ENCODE measurements around the gene ZNF609.
"Not testable (repeated sequence)": the region's sequence is repeated elsewhere in the genome, so short reads cannot be mapped to it uniquely, and the experiment has no call there.

ZNF609 gene

DNA sequence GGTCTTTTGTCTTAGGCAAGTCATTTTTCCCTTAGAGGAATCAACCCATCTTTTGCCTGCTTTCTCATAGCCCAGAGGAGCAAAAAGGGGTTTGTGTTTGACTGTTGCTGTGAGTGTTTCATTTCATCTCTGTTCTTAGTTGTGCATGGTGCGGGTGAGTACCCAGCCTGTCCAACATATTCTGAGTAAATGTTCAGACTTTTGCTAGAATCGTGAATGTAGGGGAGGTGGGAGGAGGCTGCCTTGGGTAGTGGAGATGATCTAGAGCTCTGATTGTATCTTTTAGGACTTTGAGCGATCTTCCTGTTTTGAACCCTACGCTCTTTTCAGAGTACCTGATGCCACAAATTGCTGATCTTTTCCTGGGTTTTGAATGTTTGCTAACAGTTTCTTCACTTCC, 123.1 kb downstream of the ZNF609 start:
- no peak for DNase-seq (ENCODE audit: low spot score)

DNA sequence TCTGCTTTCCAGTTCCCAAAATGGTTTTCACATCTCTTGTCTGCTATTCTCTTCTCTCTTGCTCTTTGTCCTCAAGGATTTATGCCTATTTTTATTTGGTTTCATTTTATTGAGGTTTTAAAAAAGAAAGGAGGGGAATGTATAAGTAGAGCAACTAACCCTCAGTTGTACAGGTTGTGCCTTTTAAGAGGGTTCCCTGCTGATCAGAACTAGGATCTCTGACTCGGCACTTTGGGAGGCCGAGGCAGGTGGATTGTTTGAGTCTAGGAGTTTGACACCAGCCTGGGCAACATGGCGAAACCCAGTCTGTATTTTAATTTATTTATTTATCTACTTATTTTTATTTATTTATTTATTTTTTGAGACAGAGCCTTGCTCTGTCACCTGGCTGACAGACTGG, 123.6 kb downstream of the ZNF609 start:
- DNase-seq (ENCODE audit: low spot score), result no peak

DNA sequence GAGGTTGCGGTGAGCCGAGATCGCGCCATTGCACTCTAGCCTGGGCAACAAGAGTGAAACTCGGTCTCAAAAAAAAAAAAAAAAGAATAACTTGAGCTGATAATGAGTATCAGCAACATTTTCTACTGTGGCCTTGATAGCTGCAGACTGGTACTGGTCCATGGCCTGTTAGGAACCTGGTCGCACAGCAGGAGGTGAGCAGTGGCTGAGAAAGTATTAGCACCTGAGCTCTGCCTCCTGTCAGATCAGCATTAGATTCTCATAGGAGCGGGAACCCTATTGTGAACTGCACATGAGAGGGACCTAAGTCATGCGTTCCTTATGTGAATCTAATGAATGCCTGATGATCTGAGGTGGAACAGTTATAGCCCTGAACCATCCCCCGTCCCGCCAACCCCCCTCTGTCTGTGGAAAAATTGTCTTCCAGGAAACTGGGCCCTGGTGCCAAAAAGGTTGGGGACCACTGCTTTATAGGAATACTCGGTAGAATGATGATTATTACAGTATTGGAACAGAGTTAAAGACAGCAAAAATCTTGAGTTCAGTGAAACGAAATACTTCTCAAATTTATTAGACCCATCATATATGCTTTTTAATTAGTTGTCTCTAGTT, 126.0 kb downstream of the ZNF609 start:
- no peak for DNase-seq (ENCODE audit: low spot score)

DNA sequence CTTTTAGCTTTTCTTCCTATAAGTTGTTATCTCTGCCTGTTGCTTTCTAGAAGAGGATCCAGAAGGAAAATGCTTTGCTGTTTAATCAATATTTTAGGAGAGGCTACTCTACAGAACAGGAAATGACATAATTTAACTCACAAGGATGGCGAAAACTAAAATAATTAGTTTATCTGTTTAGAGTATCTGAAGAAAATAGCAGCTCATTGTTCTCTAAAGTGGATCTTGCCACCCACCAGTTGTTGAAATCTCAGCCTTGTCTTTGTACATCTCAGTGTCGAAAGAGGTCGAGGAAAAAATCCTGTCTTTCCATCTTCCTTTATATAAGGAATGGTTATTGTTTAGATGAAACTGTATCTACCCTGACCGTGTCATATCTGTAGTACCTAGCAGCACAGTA, 126.6 kb downstream of the ZNF609 start:
- peak; percentile 35 for DNase-seq (ENCODE audit: low spot score)

DNA sequence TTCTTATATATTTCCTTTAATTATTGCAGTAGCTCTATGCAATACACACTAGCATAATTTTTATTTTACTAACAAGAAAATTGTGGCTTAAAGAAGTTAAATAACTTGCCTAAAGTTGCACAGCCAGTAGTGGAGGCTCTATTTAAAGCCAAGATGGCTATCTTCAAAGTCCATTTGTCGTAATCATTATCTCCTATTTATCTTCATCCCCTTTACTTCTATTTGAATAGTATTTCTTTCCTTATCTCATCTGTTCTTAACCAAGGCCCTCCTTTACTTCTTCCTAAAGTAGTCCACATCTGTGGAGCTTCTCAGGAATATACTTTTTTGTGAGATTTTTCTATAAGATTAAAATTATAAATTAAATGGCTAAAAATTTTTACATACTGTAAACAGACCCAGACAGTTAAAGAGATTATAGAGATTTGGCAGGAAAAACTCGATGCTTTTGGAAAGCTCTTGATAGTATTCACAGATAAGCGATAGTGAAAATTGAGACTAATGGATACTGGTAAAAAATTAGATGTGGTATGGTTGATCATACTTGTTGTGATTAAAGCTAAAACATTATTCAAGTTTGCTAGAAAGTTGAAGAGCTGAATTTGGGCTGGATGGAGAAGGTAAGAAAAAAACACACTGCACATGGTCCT, 129.2 kb downstream of the ZNF609 start:
- DNase-seq (ENCODE audit: low spot score), result no peak

DNA sequence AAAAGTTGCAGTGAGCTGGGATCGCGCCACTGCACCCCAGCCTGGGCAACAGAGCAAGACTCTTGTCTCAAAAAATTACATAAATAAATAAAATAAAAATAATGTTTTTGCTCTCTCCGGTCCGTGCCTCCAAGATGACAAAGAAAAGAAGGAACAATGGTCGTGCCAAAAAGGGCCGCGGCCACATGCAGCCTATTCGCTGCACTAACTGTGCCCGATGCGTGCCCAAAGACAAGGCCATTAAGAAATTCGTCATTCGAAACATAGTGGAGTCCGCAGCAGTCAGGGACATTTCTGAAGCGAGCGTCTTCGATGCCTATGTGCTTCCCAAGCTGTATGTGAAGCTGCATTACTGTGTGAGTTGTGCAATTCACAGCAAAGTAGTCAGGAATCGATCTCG, 132.5 kb downstream of the ZNF609 start:
- not testable (repeated sequence) for DNase-seq (ENCODE audit: low spot score)

DNA sequence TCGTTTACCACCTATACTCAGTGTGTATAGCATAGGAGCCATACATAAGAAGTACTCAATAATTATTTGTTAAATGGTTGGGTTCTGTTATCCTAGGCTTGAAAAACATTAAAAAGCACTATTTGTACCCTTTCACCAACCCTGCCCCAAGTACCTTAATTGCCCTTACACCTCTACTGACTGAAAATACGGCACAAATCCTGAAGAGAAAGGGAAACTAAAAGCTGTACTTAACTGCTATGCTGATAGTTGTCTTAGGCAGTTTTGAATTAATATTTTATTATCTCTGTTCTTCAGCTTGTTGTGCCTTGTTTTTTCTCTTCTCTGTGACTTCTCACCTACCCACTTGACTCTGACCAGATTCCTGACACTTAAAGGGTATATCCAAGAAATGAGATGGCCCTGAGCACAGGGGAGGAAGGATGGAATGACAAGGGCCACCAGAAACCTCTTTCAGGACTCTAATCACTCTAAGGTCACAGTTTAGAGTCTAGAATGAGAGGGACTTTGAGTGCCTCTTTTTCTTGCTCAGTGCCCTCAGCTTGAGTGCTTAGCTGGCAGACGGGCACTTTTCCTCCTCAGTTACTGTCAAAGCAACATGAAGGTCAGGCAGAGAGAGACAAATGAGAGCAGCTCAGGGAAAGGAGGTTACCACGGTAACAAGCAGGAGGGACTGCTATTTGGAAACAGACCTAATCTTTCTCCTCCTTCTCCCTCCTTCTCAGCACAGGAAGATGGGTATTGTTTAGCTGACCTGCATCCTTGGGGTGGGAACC, 136.5 kb downstream of the ZNF609 start:
- DNase-seq (ENCODE audit: low spot score), result no peak

DNA sequence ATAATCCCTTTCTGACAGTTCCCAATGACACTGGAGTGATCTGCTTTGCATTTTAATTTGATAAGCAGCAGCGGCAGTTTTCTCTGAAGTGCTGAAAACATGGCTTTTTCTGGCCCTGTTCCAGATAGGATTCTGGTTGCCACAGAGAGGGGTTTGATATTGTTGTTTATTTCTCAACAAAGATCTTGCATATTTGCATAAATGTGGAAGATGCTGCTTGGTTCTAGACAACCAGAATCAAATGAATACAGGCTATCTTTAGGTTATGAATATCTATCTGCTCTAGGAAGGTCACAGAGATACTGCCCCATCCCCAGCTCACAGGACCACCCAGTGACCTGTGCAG, 137.1 kb downstream of the ZNF609 start:
- DNase-seq (ENCODE audit: low spot score), result no peak

DNA sequence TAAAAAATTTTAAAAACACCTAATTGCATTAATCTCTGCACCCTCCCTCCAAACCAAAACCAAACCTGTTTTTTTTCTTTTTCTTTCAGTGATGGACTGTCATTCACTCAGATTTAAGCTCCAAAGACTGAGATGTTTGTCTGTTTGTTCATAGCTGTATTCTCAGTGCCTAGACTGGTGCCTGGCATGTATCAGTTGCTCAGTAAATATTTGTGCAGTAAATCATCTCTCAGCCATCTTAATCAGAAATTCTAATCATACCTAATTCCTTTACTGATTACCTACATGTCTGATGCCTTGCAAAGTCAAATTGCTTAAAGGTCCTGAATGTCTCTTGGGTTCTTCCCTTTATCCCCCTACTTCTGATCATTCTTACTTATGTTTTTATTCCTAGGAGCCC, 138.8 kb downstream of the ZNF609 start:
- no peak for DNase-seq (ENCODE audit: low spot score)

DNA sequence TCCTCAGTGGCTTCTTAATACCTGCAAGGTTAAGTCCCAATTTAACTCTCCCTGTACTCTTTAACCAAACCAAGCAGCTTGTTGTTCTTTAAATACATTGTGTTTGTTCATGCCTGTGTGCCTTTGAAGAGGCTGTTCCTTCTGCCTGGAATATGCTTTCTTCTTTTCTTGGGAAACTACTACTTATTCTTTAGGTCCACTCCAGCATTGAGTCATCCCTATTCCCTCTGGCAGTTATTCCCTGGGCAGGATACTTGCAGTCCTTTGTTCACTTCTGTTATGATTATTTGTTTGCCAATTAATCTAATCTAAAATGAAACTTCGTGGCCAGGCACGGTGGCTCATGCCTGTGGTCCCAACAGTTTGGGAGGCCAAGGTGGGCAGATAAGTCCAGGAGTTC, 139.3 kb downstream of the ZNF609 start:
- DNase-seq (ENCODE audit: low spot score), result no peak

DNA sequence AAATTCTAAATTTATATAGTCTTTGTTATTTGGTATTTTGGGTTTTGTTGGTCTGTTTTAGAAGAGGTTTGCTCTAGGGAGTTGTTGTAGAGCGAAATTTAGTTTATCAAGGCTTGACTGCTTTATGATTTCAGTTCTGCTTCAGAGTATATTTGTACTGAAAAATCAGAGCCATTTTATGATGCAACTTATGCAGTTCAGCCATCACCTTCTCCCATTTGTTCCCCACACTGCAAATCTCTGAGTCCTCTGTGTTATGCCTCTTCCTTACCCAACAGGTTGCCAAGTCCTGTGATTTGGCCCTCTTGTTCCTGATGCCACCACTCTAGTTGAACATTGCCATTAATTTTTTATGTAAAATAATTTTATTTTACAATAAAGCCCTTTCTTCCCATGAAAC, 140.4 kb downstream of the ZNF609 start:
- DNase-seq (ENCODE audit: low spot score), result no peak

DNA sequence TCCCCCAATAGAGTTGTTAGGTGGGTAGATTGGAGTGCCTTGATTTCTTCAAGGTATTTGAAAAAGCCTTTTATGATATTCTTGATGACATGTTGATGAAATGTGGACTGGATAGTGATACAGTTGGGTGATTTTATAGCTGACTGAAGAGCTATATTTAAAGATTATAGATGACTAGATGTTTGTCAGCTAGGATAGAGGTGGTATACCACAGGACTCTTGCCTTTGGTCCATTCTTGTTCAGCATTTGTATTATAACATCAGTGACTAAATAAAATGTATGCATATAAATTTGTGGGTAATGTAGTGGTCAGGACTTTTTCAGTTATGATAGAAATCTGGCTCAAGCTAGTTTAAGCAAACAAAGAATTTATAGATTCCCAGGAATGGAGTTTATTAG, 143.9 kb downstream of the ZNF609 start:
- no peak for DNase-seq (ENCODE audit: low spot score)

DNA sequence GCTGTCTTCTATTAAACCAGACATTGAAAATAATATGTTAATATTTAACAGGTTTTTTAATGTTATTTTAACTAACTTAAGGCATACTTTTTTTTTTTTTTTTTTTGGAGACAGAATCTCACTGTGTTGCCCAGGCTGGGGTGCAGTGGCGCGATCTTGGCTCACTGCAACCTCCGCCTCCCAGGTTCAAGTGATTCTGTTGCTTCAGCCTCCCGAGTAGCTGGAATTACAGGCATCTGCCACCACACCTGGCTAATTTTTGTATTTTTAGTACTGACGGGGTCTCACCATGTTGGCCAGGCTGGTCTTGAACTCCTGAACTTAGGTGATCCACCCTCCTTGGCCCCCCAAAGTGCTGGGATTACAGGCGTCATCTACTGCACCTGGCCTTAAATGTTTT, 147.0 kb downstream of the ZNF609 start:
- not testable (repeated sequence) for DNase-seq (ENCODE audit: low spot score)

DNA sequence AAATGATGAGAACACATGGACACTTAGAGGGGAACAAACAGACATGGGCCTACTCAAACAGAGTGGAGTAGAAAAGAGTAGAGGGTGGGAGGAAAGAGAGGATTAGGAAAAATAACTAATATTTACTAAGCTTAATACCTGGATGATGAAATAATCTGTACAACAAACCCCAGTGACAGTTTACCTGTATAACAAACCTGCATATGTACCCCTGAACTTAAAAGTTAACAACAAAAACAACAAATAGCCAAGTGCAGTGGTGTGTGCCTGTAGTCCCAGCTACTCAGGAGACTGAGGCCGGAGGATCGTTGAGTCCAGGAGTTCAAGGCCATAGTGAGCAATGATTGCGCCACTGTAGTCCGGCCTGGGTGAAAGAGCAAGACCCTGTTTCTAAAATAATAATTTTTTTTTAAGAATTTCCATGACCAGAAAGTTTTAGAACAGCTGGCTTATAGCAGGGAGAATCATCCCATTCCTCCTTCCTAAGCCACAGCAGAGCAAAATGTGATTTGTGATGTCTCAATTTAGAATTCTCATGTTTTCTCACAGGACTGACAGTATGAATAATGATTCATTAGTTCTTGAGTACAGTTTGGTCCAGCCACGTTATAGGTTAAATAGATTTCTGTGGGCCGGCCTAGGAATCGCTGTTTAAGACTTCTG, 150.0 kb downstream of the ZNF609 start:
- DNase-seq (ENCODE audit: low spot score), result no peak

DNA sequence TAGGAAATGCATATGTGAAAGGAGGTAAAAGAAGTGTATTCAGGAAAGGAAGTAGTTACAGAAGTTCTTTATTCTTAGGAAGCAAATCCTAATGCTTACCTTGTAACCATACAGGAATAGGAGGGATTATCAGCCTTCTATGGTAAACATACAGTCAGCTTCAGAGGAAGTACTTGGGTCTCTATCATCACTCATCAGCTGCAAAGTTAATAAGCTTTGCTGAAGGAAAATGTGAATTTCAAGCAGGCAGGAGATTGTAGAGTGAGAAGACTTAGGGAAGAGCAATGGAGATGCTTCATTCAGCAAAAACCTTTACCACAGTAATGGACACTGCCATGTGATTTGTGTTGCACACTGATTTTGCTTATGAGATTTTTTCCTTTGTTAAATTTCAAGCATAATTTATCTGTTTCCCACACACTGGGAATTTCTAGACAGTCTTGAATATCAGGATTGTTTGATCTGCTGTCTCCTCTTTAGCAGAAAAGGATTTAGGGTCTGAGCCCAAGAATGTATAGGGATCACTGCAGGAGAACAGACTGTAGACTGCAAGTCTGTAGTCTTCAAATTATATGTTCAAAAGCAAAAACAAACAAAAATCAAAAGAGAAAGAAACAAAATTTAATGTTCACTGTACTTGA, 150.8 kb downstream of the ZNF609 start:
- no peak for DNase-seq (ENCODE audit: low spot score)

DNA sequence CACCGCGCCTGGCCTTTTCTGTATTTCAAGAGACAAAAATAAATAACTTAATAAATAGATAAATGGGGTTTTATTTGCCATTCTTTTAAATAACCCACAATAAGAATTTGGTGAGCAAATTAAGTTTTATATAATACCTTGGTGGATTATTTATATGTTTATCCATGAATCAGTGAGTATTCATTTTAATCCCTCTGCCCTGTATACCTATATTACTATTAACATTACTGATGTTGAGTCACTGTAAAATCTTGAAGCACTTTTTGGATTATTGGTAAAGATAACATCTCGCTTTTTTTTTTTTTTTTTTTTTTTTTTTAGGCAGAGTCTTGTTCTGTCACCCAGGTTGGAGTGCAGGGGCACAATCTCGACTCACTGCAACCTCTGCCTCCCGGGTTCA, 154.1 kb downstream of the ZNF609 start:
- DNase-seq (ENCODE audit: low spot score), result no peak

DNA sequence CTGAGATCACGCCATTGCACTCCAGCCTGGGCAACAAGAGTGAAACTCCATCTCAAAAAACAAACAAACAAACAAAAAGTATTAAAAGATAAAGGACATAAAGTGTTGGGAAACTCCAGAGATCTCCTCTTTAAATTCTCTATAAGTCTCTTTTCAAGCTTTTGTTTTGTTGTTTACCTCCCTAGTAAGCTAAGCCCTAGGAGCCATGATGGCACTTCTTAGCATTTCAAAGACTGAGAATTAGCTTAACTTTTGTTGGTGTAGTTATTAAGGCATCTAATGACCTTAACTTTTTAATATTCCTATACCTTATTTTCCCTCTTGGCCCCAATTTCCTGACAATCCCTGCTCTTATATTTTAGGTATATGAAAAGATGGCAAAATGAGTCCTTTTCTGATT, 157.3 kb downstream of the ZNF609 start:
- DNase-seq (ENCODE audit: low spot score), result no peak

DNA sequence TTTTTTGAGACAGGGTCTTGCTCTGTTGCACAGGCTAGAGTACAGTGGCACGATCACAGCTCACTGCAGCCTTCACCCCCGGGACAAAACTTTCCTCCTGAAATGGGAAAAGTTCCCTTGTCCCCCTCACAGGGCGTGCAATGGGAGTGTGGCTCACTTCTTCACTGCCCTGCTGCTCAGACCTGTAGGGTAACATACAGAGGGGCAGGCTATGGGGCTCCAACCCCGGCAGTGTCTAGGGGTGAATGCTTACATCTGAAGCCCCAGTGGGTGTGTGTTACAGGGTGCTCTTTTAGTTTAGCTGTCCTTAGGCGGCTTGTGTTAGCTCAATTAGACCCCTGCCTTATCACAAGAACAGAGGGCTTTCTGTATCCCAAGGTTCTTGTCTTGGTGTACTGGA, 157.8 kb downstream of the ZNF609 start:
- no peak for DNase-seq (ENCODE audit: low spot score)

DNA sequence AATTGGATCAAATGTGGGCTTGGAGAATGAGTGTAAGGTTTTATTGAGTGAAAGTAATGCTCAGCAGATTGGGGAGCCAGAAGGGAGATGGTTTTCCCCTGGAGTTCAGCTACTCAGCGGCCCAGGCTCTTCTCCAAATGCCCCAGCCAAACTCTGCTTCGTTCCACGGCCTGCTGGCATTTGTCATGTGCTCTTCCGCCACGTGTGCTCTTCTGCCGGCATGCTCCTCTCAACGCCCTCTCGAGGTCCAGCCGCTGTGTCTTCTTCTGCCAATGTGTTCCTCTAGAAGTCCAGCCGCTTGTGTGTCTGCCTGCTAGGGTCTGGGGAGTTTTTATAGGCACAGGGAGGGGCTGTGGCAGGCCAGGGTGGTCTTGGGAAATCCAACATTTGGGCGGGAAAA, 158.2 kb downstream of the ZNF609 start:
- no peak for DNase-seq (ENCODE audit: low spot score)

DNA sequence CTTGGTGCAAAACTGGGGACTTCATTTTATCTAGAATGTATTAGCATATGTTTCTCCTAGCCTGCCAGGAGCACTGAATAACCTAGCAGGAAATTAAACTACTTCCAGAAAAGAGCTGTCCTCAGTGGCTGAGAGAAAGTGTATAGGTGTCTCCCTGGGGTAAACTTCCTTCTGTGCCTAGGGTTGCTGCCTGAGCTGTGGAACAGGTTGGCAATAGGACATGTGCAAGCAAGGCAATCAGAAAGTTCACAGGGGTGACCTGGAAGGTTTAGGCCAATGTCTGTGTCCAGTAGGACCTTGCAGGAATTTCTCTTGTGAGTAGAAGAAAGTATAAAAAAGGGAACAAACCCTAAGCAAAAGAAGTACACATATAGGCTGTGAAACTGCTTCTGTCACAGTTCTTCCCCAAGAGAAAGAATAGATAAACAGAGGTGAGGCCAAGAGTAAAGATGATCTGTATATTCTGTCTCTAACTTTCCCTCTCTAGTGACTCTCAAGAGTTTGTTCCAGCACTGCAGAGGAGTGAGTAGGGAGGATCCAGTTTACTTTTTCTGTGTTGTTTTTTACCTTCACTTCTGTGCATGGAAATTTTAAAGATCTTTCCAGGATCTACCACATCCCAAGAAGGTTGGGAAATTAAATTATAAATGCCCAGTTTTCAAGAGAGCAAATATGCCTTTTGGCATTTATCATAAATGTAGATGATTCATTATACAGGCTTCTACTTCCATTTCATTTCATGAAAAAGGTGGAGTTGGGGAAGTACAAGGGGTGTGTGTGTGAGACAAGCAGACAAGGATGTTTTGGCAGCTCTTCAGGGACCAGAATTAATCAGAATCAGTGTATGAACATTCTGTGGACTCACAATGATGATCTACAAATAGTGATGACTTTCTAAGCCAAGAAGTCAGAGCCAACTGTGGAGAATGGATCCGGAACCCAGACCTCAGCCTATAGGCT, 159.8 kb downstream of the ZNF609 start:
- no peak for DNase-seq (ENCODE audit: low spot score)

DNA sequence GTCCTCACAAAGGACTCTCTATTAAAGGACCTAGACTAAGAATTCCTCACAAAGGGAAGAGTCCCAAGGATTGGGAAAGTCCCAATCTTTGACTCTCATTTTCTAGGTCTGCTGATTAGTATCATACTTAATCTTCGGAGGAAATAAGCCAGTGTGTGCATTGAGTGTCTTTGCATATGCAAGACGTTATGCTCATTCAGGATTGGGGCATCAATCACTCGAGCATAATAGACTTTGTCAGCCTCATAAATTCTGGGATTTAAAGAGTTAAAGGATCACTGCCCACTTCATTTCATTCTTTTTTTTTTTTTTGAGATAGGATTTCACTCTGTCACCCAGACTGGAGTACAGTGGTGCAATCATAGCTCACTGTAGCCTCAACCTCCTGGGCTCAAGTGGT, 160.7 kb downstream of the ZNF609 start:
- DNase-seq (ENCODE audit: low spot score), result peak; percentile 29

Measured in COLO829 (cell line).